H1 (cell line): ENCODE measurements around the gene NACA. TPM values are rescaled to one million over a fixed set of nuclear protein-coding genes. Genes with fewer than 3 reads are reported as not detected.

Experiments used
- CTCF ChIA-PET: fragments of 300-600 bp; sonication (Branson Sonifier 250); formaldehyde crosslinking; loops from one replicate; lab custom pipeline; 2021; ENCODE audit not compliant: partially characterized antibody; lab: Charles Lee
- POLR2A ChIA-PET: fragments of 300-600 bp; sonication (Branson Sonifier 250); formaldehyde crosslinking; loops from one replicate; lab custom pipeline; 2021; ENCODE audit warnings: inconsistent platforms; ENCODE audit not compliant: partially characterized antibody; lab: Charles Lee
- DNase-seq, 2 experiments: peaks; one replicate each; pipeline versions ENCODE4 v3.0.0 to v3.0.0-alpha.2; 2010 to 2022; ENCODE audit warnings: low spot score in 2 of 2, low read depth in 1 of 2, mixed read lengths in 1 of 2
- FAIRE-seq: peaks from 2 replicates; lab custom pipeline; 2011; peaks lifted over from hg19 to GRCh38; lab: Jason Lieb, UNC
- H2AFZ ChIP-seq: 2 replicates; pipeline ENCODE4 v1.8.1; 2012; ENCODE audit warnings: low read length, inconsistent platforms
- H2AK5ac ChIP-seq: 2 replicates; pipeline ENCODE4 v1.6.1; 2013; ENCODE audit warnings: low read depth, low read length
- H2BK120ac ChIP-seq: replicated peaks from 2 replicates; pipeline ENCODE3; 2013; ENCODE audit warnings: low read depth, low read length, inconsistent platforms
- H2BK12ac ChIP-seq: 2 replicates; pipeline ENCODE4 v1.6.1; 2013; ENCODE audit warnings: low read depth, low read length
- H2BK15ac ChIP-seq: 2 replicates; pipeline ENCODE4 v1.6.1; 2013; ENCODE audit warnings: low read length
- H2BK20ac ChIP-seq: 2 replicates; pipeline ENCODE4 v1.6.1; 2013; ENCODE audit warnings: low read length
- H2BK5ac ChIP-seq: 2 replicates; pipeline ENCODE4 v1.6.1; 2013; ENCODE audit warnings: low read depth, low read length
- H3K14ac ChIP-seq: 2 replicates; pipeline ENCODE4 v1.6.1; 2013; ENCODE audit warnings: inconsistent platforms; ENCODE audit not compliant: insufficient read length
- H3K18ac ChIP-seq: 2 replicates; pipeline ENCODE4 v1.6.1; 2013; ENCODE audit warnings: low read length; ENCODE audit errors: extremely low read depth
- H3K23ac ChIP-seq: 2 replicates; pipeline ENCODE4 v1.6.1; 2013; ENCODE audit warnings: inconsistent platforms; ENCODE audit not compliant: insufficient read length
- H3K23me2 ChIP-seq: 2 replicates; pipeline ENCODE4 v1.6.1; 2013; ENCODE audit warnings: low read depth, low read length
- H3K27ac ChIP-seq: 2 replicates; pipeline ENCODE4 v1.6.1; 2011; ENCODE audit warnings: low read depth, low read length, inconsistent platforms
- H3K27me3 ChIP-seq, 4 experiments: replicated peaks in 1 of 4; 1 replicate in 1 of 4; 2 replicates in 3 of 4; pipeline versions ENCODE4 v1.6.1 to v1.8.1; 2011 to 2013; ENCODE audit warnings: low read length in 3 of 4, mild to moderate bottlenecking in 3 of 4, inconsistent platforms in 2 of 4, mixed read lengths in 2 of 4, moderate library complexity in 1 of 4; ENCODE audit not compliant: control insufficient read depth in 3 of 4, insufficient read depth in 3 of 4; ENCODE audit errors: extremely low read depth in 1 of 4
- H3K36me3 ChIP-seq, 4 experiments: 2 replicates each; pipeline versions ENCODE4 v1.6.1 to v1.8.1; 2011 to 2013; ENCODE audit warnings: mild to moderate bottlenecking in 4 of 4, low read length in 3 of 4, moderate library complexity in 2 of 4, control low read depth in 1 of 4, inconsistent platforms in 1 of 4; ENCODE audit not compliant: insufficient read depth in 4 of 4, control insufficient read depth in 2 of 4
- H3K4ac ChIP-seq: replicated peaks from 2 replicates; pipeline ENCODE3; 2013; ENCODE audit warnings: low read length, low read depth, mixed read lengths, inconsistent platforms; ENCODE audit not compliant: insufficient read length
- H3K4me1 ChIP-seq, 4 experiments: replicated peaks in 1 of 4; 1 replicate in 1 of 4; 2 replicates in 3 of 4; pipeline versions ENCODE4 v1.6.1 to v1.8.1; 2011 to 2013; ENCODE audit warnings: low read length in 3 of 4, inconsistent platforms in 2 of 4, mixed read lengths in 1 of 4; ENCODE audit not compliant: insufficient read depth in 4 of 4, control insufficient read depth in 3 of 4
- H3K4me2 ChIP-seq, 2 experiments: 2 replicates each; pipeline versions ENCODE4 v1.6.1 to v1.8.1; 2011 to 2013; ENCODE audit warnings: low read depth in 2 of 2, low read length in 2 of 2, control low read depth in 1 of 2, inconsistent platforms in 1 of 2, mild to moderate bottlenecking in 1 of 2; ENCODE audit not compliant: insufficient read depth in 1 of 2
- H3K4me3 ChIP-seq, 4 experiments: fragments of 200-600, 300-600 bp in 1 of 4; sonication (generic), shearing (Covaris generic), sonication (Bioruptor Twin) in 1 of 4; 2 replicates each; pipeline versions ENCODE4 v1.5.1 to v1.8.1; 2011 to 2016; ENCODE audit warnings: low read length in 4 of 4, low read depth in 3 of 4, control low read depth in 2 of 4, inconsistent platforms in 2 of 4, mild to moderate bottlenecking in 2 of 4, mixed read lengths in 1 of 4, moderate library complexity in 1 of 4; ENCODE audit not compliant: insufficient read depth in 2 of 4; ENCODE audit errors: extremely low read depth in 1 of 4
- H3K56ac ChIP-seq: replicated peaks from 2 replicates; pipeline ENCODE3; 2013; ENCODE audit warnings: low read depth, mild to moderate bottlenecking, mixed read lengths, low read length, inconsistent platforms; ENCODE audit not compliant: insufficient read length
- H3K79me1 ChIP-seq: 2 replicates; pipeline ENCODE4 v1.6.1; 2013; ENCODE audit warnings: low read depth, low read length, control low read depth
- H3K79me2 ChIP-seq, 2 experiments: 2 replicates each; pipeline versions ENCODE4 v1.6.1 to v1.8.1; 2012 to 2013; ENCODE audit warnings: low read length in 2 of 2, mild to moderate bottlenecking in 2 of 2, inconsistent platforms in 1 of 2; ENCODE audit not compliant: insufficient read depth in 2 of 2, control insufficient read depth in 1 of 2
- H3K9ac ChIP-seq, 4 experiments: replicated peaks in 1 of 4; 1 replicate in 1 of 4; 2 replicates in 3 of 4; pipeline versions ENCODE4 v1.6.1 to v1.8.1; 2011 to 2013; ENCODE audit warnings: low read depth in 3 of 4, low read length in 3 of 4, control low read depth in 2 of 4, mild to moderate bottlenecking in 2 of 4, moderate library complexity in 2 of 4, inconsistent platforms in 1 of 4; ENCODE audit errors: extremely low read depth in 1 of 4
- H3K9me3 ChIP-seq, 2 experiments: 2 replicates each; pipeline versions ENCODE4 v1.6.1 to v1.8.1; 2012 to 2013; ENCODE audit warnings: mild to moderate bottlenecking in 2 of 2, moderate library complexity in 2 of 2, control low read depth in 1 of 2, inconsistent platforms in 1 of 2, low read depth in 1 of 2, low read length in 1 of 2, mixed read lengths in 1 of 2; ENCODE audit not compliant: insufficient read depth in 2 of 2
- H4K20me1 ChIP-seq, 2 experiments: replicated peaks in 1 of 2; 2 replicates each; pipeline versions ENCODE3 to v1.8.1; 2011 to 2013; ENCODE audit warnings: inconsistent platforms in 2 of 2, low read length in 2 of 2, mild to moderate bottlenecking in 1 of 2; ENCODE audit not compliant: insufficient read depth in 2 of 2, control insufficient read depth in 1 of 2
- H4K5ac ChIP-seq: 2 replicates; pipeline ENCODE4 v1.6.1; 2013; ENCODE audit warnings: low read length, low read depth, mixed read lengths, inconsistent platforms; ENCODE audit not compliant: insufficient read length
- H4K8ac ChIP-seq: 2 replicates; pipeline ENCODE4 v1.8.0; 2013; ENCODE audit warnings: mild to moderate bottlenecking, moderate library complexity, low read length, inconsistent platforms; ENCODE audit not compliant: insufficient read depth; ENCODE audit errors: extremely low read depth
- H4K91ac ChIP-seq: replicated peaks from 2 replicates; pipeline ENCODE3; 2013; ENCODE audit warnings: low read length, mixed read lengths, inconsistent platforms; ENCODE audit not compliant: insufficient read length
- CBX5 ChIP-seq: fragments of 300-800, 300-1000 bp; sonication (generic); IDR thresholded peaks from 2 replicates; pipeline ENCODE4 v1.7.1; 2016; ENCODE audit warnings: antibody characterized with exemption, low read length, low read depth
- CBX8 ChIP-seq: fragments of 300-800, 300-1000 bp; sonication (generic); IDR thresholded peaks from 2 replicates; pipeline ENCODE4 v1.7.1; 2016; ENCODE audit warnings: low read depth, low read length, borderline replicate concordance
- GABPA ChIP-seq: IDR thresholded peaks from 2 replicates; pipeline ENCODE4 v1.6.1; 2011; ENCODE audit warnings: mild to moderate bottlenecking, low read length, moderate library complexity, borderline replicate concordance; ENCODE audit not compliant: insufficient read depth
- KDM1A ChIP-seq: fragments of 200-600, 300-600 bp; sonication (generic); IDR thresholded peaks from 2 replicates; pipeline ENCODE4 v1.7.1; 2016; ENCODE audit warnings: mild to moderate bottlenecking, low read length, borderline replicate concordance
- whole genome bisulfite sequencing, 2 experiments: shearing (Covaris generic) in 1 of 2; methylation state at CpG; one replicate each; pipeline versions ENCODE4 v1.1.6 to v1.1.7; 2013 to 2015; ENCODE audit warnings: low lambda C conversion rate in 2 of 2, mixed read lengths in 2 of 2, inconsistent platforms in 1 of 2, low coverage in 1 of 2, missing lambda C conversion rate in 1 of 2; ENCODE audit not compliant: insufficient replicate concordance in 2 of 2, insufficient coverage in 1 of 2, insufficient read length in 1 of 2; ENCODE audit errors: extremely low coverage in 1 of 2, missing lambda C conversion rate in 1 of 2; 5-methylcytosine and 5-hydroxymethylcytosine counted together
- polyA plus RNA-seq, 7 experiments: library from polyadenylated mRNA; depleted of rRNA in 3 of 7; stranded (reverse) in 5 of 7; unstranded in 2 of 7; fragments of >200 nt in 5 of 7; fragments of 200-250 nt in 2 of 7; gene quantifications; 1 replicate in 5 of 7; 2 replicates in 1 of 7; 4 replicates in 1 of 7; pipeline versions ENCODE4 v1.2.1 to v1.2.3, GENCODE V29; 2011 to 2013; ENCODE audit warnings: missing spikeins in 2 of 7, mixed read lengths in 2 of 7
- total RNA-seq: library from RNA; stranded (reverse); fragmentation: NEBNext Ultra II Directional; extraction: Animal tissue kit (Norgen Biotek cat#: 25700); gene quantifications from 2 replicates; pipeline ENCODE4 v1.2.1, GENCODE V29; 2021

NACA gene
- total and polyA plus RNA-seq, 2 of the 8 experiments (the other 6 are each of a cell fraction or from before 2014, with no cell fraction given): 511 to 1,063 TPM

- H3K79me1 ChIP-seq: no peaks in the 10 kb centered on the region
- H3K56ac ChIP-seq: no peak overlapping the region
- no peak overlapping the region for H3K4ac ChIP-seq
- CTCF ChIA-PET: interaction anchor here (1.2 to 14.5 kb wide), 5 partner anchors 8 to 235 kb away, joined by 5 to 187 read pairs (median 6); partner anchors contain the start of genes PRIM1 and ZBTB39
- no peak overlapping the region for H2BK120ac ChIP-seq
- DNase-seq (no peak), FAIRE-seq (no peak)
- no peak overlapping the region for H4K8ac ChIP-seq
- H3K79me2 ChIP-seq: no peaks in the 10 kb centered on the region
- POLR2A ChIA-PET: interaction anchor here (1.0 to 2.5 kb wide), 3 partner anchors 9 to 14 kb away, joined by 3 to 8 read pairs (median 3); partner anchors contain the start of gene PRIM1
- H3K23ac ChIP-seq: no peak overlapping the region
- no peak overlapping the region for H2AK5ac ChIP-seq
- H3K18ac ChIP-seq: no peak overlapping the region
- no peak overlapping the region for H3K4me3 ChIP-seq
- no peaks in the 10 kb centered on the region for H3K27me3 ChIP-seq
- H4K20me1 ChIP-seq: no peaks in the 10 kb centered on the region
- peaks cover 2% of the 10 kb centered on the region; the same call in 1 of the 2 replicates for H3K23me2 ChIP-seq
- H3K9me3 ChIP-seq: no peaks in the 10 kb centered on the region
- no peak overlapping the region for H2BK5ac ChIP-seq
- no peak overlapping the region for H2BK12ac ChIP-seq
- no peak overlapping the region for H3K4me2 ChIP-seq
- H2AFZ ChIP-seq: no peak overlapping the region
- 97% methylated on average over 6 of the region's 6 CpGs; no CpG with 5 or more reads in 1 of the 2 experiments for WGBS, 2 experiments
- no peak overlapping the region for H3K14ac ChIP-seq
- no peak overlapping the region for H4K5ac ChIP-seq
- no peak overlapping the region for H2BK15ac ChIP-seq
- no peak overlapping the region for H2BK20ac ChIP-seq
- H3K9ac ChIP-seq: no peak overlapping the region
- peaks cover 0 to 7% (median 2%) of the 10 kb centered on the region in 4 experiments; a peak in 2 of 7 replicates for H3K4me1 ChIP-seq
- H3K27ac ChIP-seq: no peak overlapping the region
- H3K36me3 ChIP-seq: no peaks in the 10 kb centered on the region
- H4K91ac ChIP-seq: no peak overlapping the region
- TF ChIP-seq CBX8 (no peak), CBX5 (no peak), KDM1A (no peak), GABPA (no peak)
Measured at GRCh38 chr12:56766535-56766934, 41.4 kb upstream of the NACA start.
